Fibroblast of lung (primary cell): ENCODE results near the gene TJP2.

Experiments used
- EZH2 ChIP-seq: IDR thresholded peaks from 2 replicates; pipeline ENCODE4 v1.5.1; 2012; ENCODE audit warnings: low read length, control low read depth, mild to moderate bottlenecking; ENCODE audit errors: missing control alignments
- TF ChIP-seq, protein P1 (sequence below), 2 donors: IDR thresholded peaks in 1 of 2; conservative IDR thresholded peaks in 1 of 2; 1 replicate in 1 of 2; 2 replicates in 1 of 2; pipeline ENCODE4 v1.5.1; 2011 to 2012; ENCODE audit warnings: low read length in 2 of 2, control low read depth in 1 of 2, inconsistent platforms in 1 of 2, low read depth in 1 of 2, mild to moderate bottlenecking in 1 of 2

DNA sequence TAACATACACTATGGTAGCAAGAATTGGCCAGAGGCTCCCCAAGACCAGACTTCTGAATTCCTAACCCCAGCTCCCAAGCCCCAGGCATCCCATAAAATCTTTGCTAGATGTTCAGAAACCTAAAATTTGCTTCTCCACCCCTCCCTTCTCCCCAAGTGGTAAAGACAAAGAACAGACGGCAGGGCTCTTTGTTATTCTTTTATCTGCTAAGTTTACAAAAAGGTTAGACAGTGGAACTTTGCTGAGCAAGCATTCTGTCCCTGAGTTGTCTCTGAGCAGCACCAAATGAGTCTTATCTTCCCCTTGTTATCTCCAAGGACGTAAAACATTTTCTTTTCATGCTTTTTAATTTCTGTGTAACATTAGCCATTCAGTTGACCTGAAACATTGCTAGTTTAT, 30.2 kb downstream of the TJP2 start:
- TF ChIP-seq, protein P1, sequence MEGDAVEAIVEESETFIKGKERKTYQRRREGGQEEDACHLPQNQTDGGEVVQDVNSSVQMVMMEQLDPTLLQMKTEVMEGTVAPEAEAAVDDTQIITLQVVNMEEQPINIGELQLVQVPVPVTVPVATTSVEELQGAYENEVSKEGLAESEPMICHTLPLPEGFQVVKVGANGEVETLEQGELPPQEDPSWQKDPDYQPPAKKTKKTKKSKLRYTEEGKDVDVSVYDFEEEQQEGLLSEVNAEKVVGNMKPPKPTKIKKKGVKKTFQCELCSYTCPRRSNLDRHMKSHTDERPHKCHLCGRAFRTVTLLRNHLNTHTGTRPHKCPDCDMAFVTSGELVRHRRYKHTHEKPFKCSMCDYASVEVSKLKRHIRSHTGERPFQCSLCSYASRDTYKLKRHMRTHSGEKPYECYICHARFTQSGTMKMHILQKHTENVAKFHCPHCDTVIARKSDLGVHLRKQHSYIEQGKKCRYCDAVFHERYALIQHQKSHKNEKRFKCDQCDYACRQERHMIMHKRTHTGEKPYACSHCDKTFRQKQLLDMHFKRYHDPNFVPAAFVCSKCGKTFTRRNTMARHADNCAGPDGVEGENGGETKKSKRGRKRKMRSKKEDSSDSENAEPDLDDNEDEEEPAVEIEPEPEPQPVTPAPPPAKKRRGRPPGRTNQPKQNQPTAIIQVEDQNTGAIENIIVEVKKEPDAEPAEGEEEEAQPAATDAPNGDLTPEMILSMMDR (conservative IDR thresholded peaks at IDR 0.05 in 1 of 2, IDR thresholded peaks at IDR 0.05 in 1 of 2; ENCODE audit: low read depth in 1 of 2, low read length in 2 of 2), result no peak
- TF ChIP-seq EZH2, result no peak
